ENCODE data around the gene COL18A1.

GRCh38 chr21:45469273-45470086, 64.5 kb downstream of the COL18A1 start:
- TF ChIP-seq RXRA (IDR thresholded peaks at IDR 0.05; ENCODE audit: insufficient read depth, low read depth, low read length): no peak
- TF ChIP-seq, protein P1, sequence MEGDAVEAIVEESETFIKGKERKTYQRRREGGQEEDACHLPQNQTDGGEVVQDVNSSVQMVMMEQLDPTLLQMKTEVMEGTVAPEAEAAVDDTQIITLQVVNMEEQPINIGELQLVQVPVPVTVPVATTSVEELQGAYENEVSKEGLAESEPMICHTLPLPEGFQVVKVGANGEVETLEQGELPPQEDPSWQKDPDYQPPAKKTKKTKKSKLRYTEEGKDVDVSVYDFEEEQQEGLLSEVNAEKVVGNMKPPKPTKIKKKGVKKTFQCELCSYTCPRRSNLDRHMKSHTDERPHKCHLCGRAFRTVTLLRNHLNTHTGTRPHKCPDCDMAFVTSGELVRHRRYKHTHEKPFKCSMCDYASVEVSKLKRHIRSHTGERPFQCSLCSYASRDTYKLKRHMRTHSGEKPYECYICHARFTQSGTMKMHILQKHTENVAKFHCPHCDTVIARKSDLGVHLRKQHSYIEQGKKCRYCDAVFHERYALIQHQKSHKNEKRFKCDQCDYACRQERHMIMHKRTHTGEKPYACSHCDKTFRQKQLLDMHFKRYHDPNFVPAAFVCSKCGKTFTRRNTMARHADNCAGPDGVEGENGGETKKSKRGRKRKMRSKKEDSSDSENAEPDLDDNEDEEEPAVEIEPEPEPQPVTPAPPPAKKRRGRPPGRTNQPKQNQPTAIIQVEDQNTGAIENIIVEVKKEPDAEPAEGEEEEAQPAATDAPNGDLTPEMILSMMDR (IDR thresholded peaks at IDR 0.05; ENCODE audit: control extremely low read depth in 1 of 3, insufficient read depth in 1 of 3, low read depth in 1 of 3, low read length in 3 of 3): no peak

Data from H1 (cell line).